ENCODE data around the gene CD160. TPM values are rescaled to one million over a fixed set of nuclear protein-coding genes. Genes with fewer than 3 reads are reported as not detected.

Gene CD160
- total and polyA plus RNA-seq, 2 of the 4 experiments (the other 2 are of a cell fraction), result not detected

DNA sequence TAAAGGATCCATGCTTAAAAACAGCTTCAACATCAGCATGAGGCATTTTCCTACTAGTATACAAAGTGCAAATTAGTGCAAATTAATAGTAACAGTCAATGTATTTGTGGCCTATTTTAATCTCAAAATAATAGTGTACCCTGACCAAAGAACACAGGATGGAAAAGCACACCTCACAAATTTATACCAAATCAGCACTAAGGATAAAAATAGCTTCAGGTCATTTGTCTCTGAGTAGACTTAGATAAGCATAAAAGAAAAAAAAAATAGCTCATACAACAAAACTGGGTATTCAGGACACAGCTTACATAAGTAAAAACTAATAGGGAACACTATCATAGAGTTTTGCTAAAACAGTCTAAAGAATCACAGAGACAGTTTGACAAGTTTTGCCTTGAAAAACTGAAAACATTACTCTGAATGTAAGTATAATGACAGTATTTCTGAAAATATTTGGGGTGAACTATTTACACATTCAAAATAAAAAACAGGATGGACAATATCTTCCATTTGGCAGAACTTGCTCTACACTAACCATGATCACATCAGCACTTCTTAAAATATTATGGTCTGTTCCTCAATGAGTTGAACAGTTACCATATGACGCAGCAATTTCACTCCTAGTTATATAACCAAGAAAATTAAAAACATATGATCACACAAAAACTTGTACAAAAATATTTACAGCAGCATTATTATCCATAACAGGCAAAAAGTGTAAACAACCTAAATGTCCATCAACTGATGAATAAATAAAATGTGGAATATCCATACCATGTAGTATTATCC is 58.3 kb downstream of the CD160 start:
- no CpG with 5 or more reads among the region's 1 CpG for WGBS, 2 experiments (ENCODE audit: extremely low coverage in 2 of 2, insufficient read length in 1 of 2)
- no peak overlapping the region for H3K23ac ChIP-seq (ENCODE audit: low read depth, low read length)
- TF ChIP-seq FOS (IDR thresholded peaks at IDR 0.05; ENCODE audit: low read depth, low read length), result no peak
- no peak for TF ChIP-seq CEBPB (IDR thresholded peaks at IDR 0.05; ENCODE audit: low read depth, low read length)
- no peak for TF ChIP-seq SMC3 (IDR thresholded peaks at IDR 0.05; ENCODE audit: low read depth, low read length)
- TF ChIP-seq NFE2L2 (IDR thresholded peaks at IDR 0.05; ENCODE audit: low read depth, low read length), result no peak
- TF ChIP-seq RFX5 (IDR thresholded peaks at IDR 0.05; ENCODE audit: low read depth, low read length), result no peak
- TF ChIP-seq, protein P1, sequence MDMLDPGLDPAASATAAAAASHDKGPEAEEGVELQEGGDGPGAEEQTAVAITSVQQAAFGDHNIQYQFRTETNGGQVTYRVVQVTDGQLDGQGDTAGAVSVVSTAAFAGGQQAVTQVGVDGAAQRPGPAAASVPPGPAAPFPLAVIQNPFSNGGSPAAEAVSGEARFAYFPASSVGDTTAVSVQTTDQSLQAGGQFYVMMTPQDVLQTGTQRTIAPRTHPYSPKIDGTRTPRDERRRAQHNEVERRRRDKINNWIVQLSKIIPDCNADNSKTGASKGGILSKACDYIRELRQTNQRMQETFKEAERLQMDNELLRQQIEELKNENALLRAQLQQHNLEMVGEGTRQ (IDR thresholded peaks at IDR 0.05; ENCODE audit: low read depth, low read length), result no peak
- TF ChIP-seq BHLHE40 (IDR thresholded peaks at IDR 0.05; ENCODE audit: low read depth, low read length), result no peak
- TF ChIP-seq MXI1 (IDR thresholded peaks at IDR 0.05; ENCODE audit: borderline replicate concordance, low read depth, low read length), result no peak
- no peak for TF ChIP-seq RAD21 (IDR thresholded peaks at IDR 0.05; ENCODE audit: low read length)
- ChIA-PET POLR2A (ENCODE audit: unreplicated experiment) (interaction anchor here (0.5 kb wide), 1 partner anchor 46 kb away, joined by 4 read pairs; the partner anchor contains the start of gene RNF115), CTCF (no interaction called here)
- peaks cover 11% of the 10 kb centered on the region for H3K9me1 ChIP-seq (ENCODE audit: insufficient read depth, low read length)
- no peak overlapping the region for H3K18ac ChIP-seq (ENCODE audit: low read depth, low read length)
- no peak overlapping the region for H4K91ac ChIP-seq (ENCODE audit: insufficient read depth, low read depth, low read length)
- H3K27ac ChIP-seq (ENCODE audit: insufficient read depth, low read length), result no peak overlapping the region
- H2AK9ac ChIP-seq (replicated peaks; ENCODE audit: low read depth, low read length, poor library complexity), result no peak overlapping the region
- H2BK120ac ChIP-seq (ENCODE audit: low read depth, low read length), result no peak overlapping the region
- H2BK20ac ChIP-seq (ENCODE audit: low read depth, low read length), result no peak overlapping the region
- ATAC-seq (ENCODE audit: low read depth) (no peak), DNase-seq (no peak)
- H4K8ac ChIP-seq (ENCODE audit: low read depth in 2 of 2, low read length in 2 of 2), result no peak overlapping the region
- dilution Hi-C loops (cut with HindIII; ENCODE audit: low sequenced_read_pairs, unreplicated experiment), result no loop called here
- H3K4me3 ChIP-seq (ENCODE audit: insufficient read depth, low read depth, low read length), result no peak overlapping the region
- H3K9ac ChIP-seq (ENCODE audit: low read depth, low read length), result no peak overlapping the region
- no peak overlapping the region for H2AFZ ChIP-seq (replicated peaks; ENCODE audit: low read length, poor library complexity)
- peaks cover 6% of the 10 kb centered on the region for H3K36me3 ChIP-seq (ENCODE audit: control insufficient read depth, insufficient read depth, low read length)
- no peak overlapping the region for H2BK5ac ChIP-seq (ENCODE audit: low read depth, low read length, poor library complexity, severe bottlenecking)
- H4K20me1 ChIP-seq (ENCODE audit: insufficient read depth, low read length), result peaks cover 3% of the 10 kb centered on the region; the same call in 1 of the 2 replicates
- no peak overlapping the region for H2AK5ac ChIP-seq (ENCODE audit: low read depth, low read length)
- in situ Hi-C loops (cut with MboI; ENCODE audit: low sequenced_read_pairs), result no loop called here
- no peak overlapping the region for H4K5ac ChIP-seq (ENCODE audit: low read depth, low read length)
- H3K56ac ChIP-seq (ENCODE audit: extremely low read depth, insufficient read depth, low read length), result no peak overlapping the region
- no peak overlapping the region for H3K14ac ChIP-seq (replicated peaks; ENCODE audit: low read depth, low read length)
- no peak overlapping the region for H2BK15ac ChIP-seq (ENCODE audit: low read depth, low read length)
- H3K4me1 ChIP-seq (ENCODE audit: control insufficient read depth, insufficient read depth, low read length), result peaks cover 7% of the 10 kb centered on the region
- H3K4ac ChIP-seq (ENCODE audit: low read depth, low read length), result no peak overlapping the region
- H3K9me3 ChIP-seq (ENCODE audit: control insufficient read depth, insufficient read depth, low read length), result no peaks in the 10 kb centered on the region
- no peak overlapping the region for H3K4me2 ChIP-seq (ENCODE audit: low read depth, low read length)
- intact Hi-C loops (cut with micrococcal nuclease), result no loop called here
- H3K27me3 ChIP-seq (ENCODE audit: control insufficient read depth, insufficient read depth, low read length), result no peaks in the 10 kb centered on the region
- H3K79me1 ChIP-seq (ENCODE audit: low read depth in 1 of 2, low read length in 2 of 2), result peaks cover 33 to 59% of the 10 kb centered on the region in 2 experiments
- BruUV-seq (replicated peaks), result no TSS peak
